HPDE6-E6E7 (cell line): ENCODE data around the gene ADARB2.

ENCODE experiments used
- DNase-seq: peaks from one replicate; pipeline ENCODE4 v3.0.0; 2011; ENCODE audit warnings: missing footprints; ENCODE audit errors: extremely low spot score

ADARB2 gene

GRCh38 chr10:1663226-1663625 is 74.1 kb downstream of the ADARB2 start:
- DNase-seq, result no peak

GRCh38 chr10:1662438-1663025 is 74.8 kb downstream of the ADARB2 start:
- no peak for DNase-seq

GRCh38 chr10:1661859-1662437 is 75.4 kb downstream of the ADARB2 start:
- DNase-seq, result no peak

GRCh38 chr10:1661416-1661815 is 75.9 kb downstream of the ADARB2 start:
- no peak for DNase-seq

GRCh38 chr10:1660815-1661214 is 76.5 kb downstream of the ADARB2 start:
- no peak for DNase-seq

- DNase-seq, result no peak
These were observed 76.9 kb downstream of the ADARB2 start for GRCh38 chr10:1660386-1660785.

- DNase-seq, result no peak
These were observed 78.0 kb downstream of the ADARB2 start for GRCh38 chr10:1659221-1659791.

GRCh38 chr10:1658658-1659057 is 78.7 kb downstream of the ADARB2 start:
- no peak for DNase-seq

- DNase-seq, result no peak
These were observed 79.8 kb downstream of the ADARB2 start for GRCh38 chr10:1657479-1657878.

- DNase-seq, result no peak
These were observed 82.0 kb downstream of the ADARB2 start for GRCh38 chr10:1655367-1655766.

- DNase-seq, result no peak
These were observed 82.4 kb downstream of the ADARB2 start for GRCh38 chr10:1654811-1655356.

- no peak for DNase-seq
These were observed 83.1 kb downstream of the ADARB2 start for GRCh38 chr10:1654247-1654646.

GRCh38 chr10:1653321-1653720 is 84.0 kb downstream of the ADARB2 start:
- DNase-seq, result no peak

GRCh38 chr10:1652151-1652550 is 85.2 kb downstream of the ADARB2 start:
- no peak for DNase-seq

GRCh38 chr10:1651270-1651966 is 85.9 kb downstream of the ADARB2 start:
- no peak for DNase-seq

GRCh38 chr10:1650542-1651269 is 86.6 kb downstream of the ADARB2 start:
- no peak for DNase-seq

- no peak for DNase-seq
These were observed 88.7 kb downstream of the ADARB2 start for GRCh38 chr10:1648648-1649047.

GRCh38 chr10:1646332-1646731 is 91.0 kb downstream of the ADARB2 start:
- DNase-seq, result no peak

- no peak for DNase-seq
These were observed 91.4 kb downstream of the ADARB2 start for GRCh38 chr10:1645896-1646295.

- no peak for DNase-seq
These were observed 93.1 kb downstream of the ADARB2 start for GRCh38 chr10:1644191-1644711.

- no peak for DNase-seq
These were observed 93.5 kb downstream of the ADARB2 start for GRCh38 chr10:1643908-1644179.
